ENCODE results near the gene GALNT9. TPM values are rescaled to one million over a fixed set of nuclear protein-coding genes. Genes with fewer than 3 reads are reported as not detected.
"Not testable (repeated sequence)": the region's sequence is repeated elsewhere in the genome, so short reads cannot be mapped to it uniquely, and the experiment has no call there.

Gene GALNT9
- total and polyA plus RNA-seq, 10 donors: 0.20 to 2.4 (median 0.84) TPM

GRCh38 chr12:132267873-132268272 is 61.5 kb downstream of the GALNT9 start:
- no peaks in the 10 kb centered on the region for H3K4me1 ChIP-seq
- TF ChIP-seq POLR2AphosphoS5 (IDR thresholded peaks at IDR 0.05) (no peak), CTCF (IDR thresholded peaks at IDR 0.05 in 8 of 11, conservative IDR thresholded peaks at IDR 0.05 in 3 of 11) (no peak), POLR2A (IDR thresholded peaks at IDR 0.05) (no peak)
- no peaks in the 10 kb centered on the region for H3K9me3 ChIP-seq
- no peak overlapping the region for H3K4me3 ChIP-seq
- DNase-seq: no peak
- H3K27ac ChIP-seq: no peak overlapping the region
- H3K27me3 ChIP-seq (replicated peaks in 1 of 7): peaks cover 0 to 23% (median 0%) of the 10 kb centered on the region in 7 donors
- intact Hi-C loops (cut with DNase I; ENCODE audit: low total_unique reads): no loop called here
- 89 to 98% (median 96%) methylated on average over 10 of the region's 10 CpGs for WGBS, 5 donors
- no peaks in the 10 kb centered on the region for H3K36me3 ChIP-seq

GRCh38 chr12:132266802-132267201 is 62.6 kb downstream of the GALNT9 start:
- TF ChIP-seq POLR2AphosphoS5 (IDR thresholded peaks at IDR 0.05): no peak
- TF ChIP-seq POLR2A (IDR thresholded peaks at IDR 0.05): no peak
- no peaks in the 10 kb centered on the region for H3K4me1 ChIP-seq
- H3K27ac ChIP-seq: no peak overlapping the region
- H3K9me3 ChIP-seq: no peaks in the 10 kb centered on the region
- no peak for DNase-seq
- no peaks in the 10 kb centered on the region for H3K36me3 ChIP-seq
- H3K4me3 ChIP-seq: no peak overlapping the region
- 90 to 94% (median 93%) methylated on average over 18 of the region's 18 CpGs for WGBS, 5 donors
- peaks cover 0 to 29% (median 0%) of the 10 kb centered on the region in 7 donors for H3K27me3 ChIP-seq (replicated peaks in 1 of 7)
- intact Hi-C loops (cut with DNase I; ENCODE audit: low total_unique reads): no loop called here

GRCh38 chr12:132266370-132266769 is 63.0 kb downstream of the GALNT9 start:
- no peaks in the 10 kb centered on the region for H3K4me1 ChIP-seq
- no peak for DNase-seq
- no peak overlapping the region for H3K27ac ChIP-seq
- no peak for TF ChIP-seq CTCF (IDR thresholded peaks at IDR 0.05 in 8 of 11, conservative IDR thresholded peaks at IDR 0.05 in 3 of 11)
- no peak for TF ChIP-seq POLR2AphosphoS5 (IDR thresholded peaks at IDR 0.05)
- TF ChIP-seq POLR2A (IDR thresholded peaks at IDR 0.05): no peak
- no peak overlapping the region for H3K4me3 ChIP-seq
- H3K27me3 ChIP-seq (replicated peaks in 1 of 7): peaks cover 0 to 25% (median 0%) of the 10 kb centered on the region in 7 donors
- 79 to 95% (median 91%) methylated on average over 9 of the region's 9 CpGs for WGBS, 5 donors
- intact Hi-C loops (cut with DNase I; ENCODE audit: low total_unique reads): no loop called here
- no peaks in the 10 kb centered on the region for H3K9me3 ChIP-seq
- no peaks in the 10 kb centered on the region for H3K36me3 ChIP-seq

GRCh38 chr12:132265822-132266221 is 63.6 kb downstream of the GALNT9 start:
- H3K4me1 ChIP-seq; H3K27ac ChIP-seq; H3K4me3 ChIP-seq; DNase-seq; H3K9me3 ChIP-seq; intact Hi-C loops (cut with DNase I; ENCODE audit: low total_unique reads); H3K36me3 ChIP-seq: not testable (repeated sequence)
- WGBS, 5 donors: 94 to 97% (median 95%) methylated on average over 27 of the region's 27 CpGs
- H3K27me3 ChIP-seq (replicated peaks in 1 of 7): peaks cover 0 to 23% (median 0%) of the 10 kb centered on the region in 7 donors

GRCh38 chr12:132265056-132265800 is 64.2 kb downstream of the GALNT9 start:
- no peak for TF ChIP-seq POLR2AphosphoS5 (IDR thresholded peaks at IDR 0.05)
- no peak for TF ChIP-seq POLR2A (IDR thresholded peaks at IDR 0.05)
- no peak for TF ChIP-seq CTCF (IDR thresholded peaks at IDR 0.05 in 8 of 11, conservative IDR thresholded peaks at IDR 0.05 in 3 of 11)
- Histone ChIP-seq H3K4me3 (no peak overlapping the region), H3K36me3 (no peaks in the 10 kb centered on the region), H3K27me3 (replicated peaks in 1 of 7) (peaks cover 0 to 27% (median 0%) of the 10 kb centered on the region in 7 donors), H3K4me1 (no peaks in the 10 kb centered on the region), H3K9me3 (no peaks in the 10 kb centered on the region), H3K27ac (no peak overlapping the region)
- DNase-seq: no peak
- WGBS, 5 donors: 86 to 93% (median 90%) methylated on average over 24 to 25 of the region's 25 CpGs
- intact Hi-C loops (cut with DNase I; ENCODE audit: low total_unique reads): no loop called here
